ENCODE results near the gene PLPPR1. TPM values are rescaled to one million over a fixed set of nuclear protein-coding genes. Genes with fewer than 3 reads are reported as not detected.
"Not testable (repeated sequence)": the region's sequence is repeated elsewhere in the genome, so short reads cannot be mapped to it uniquely, and the experiment has no call there.

The PLPPR1 gene
- 2.9 TPM for total RNA-seq (ENCODE audit: insufficient read depth, low replicate concordance)

DNA sequence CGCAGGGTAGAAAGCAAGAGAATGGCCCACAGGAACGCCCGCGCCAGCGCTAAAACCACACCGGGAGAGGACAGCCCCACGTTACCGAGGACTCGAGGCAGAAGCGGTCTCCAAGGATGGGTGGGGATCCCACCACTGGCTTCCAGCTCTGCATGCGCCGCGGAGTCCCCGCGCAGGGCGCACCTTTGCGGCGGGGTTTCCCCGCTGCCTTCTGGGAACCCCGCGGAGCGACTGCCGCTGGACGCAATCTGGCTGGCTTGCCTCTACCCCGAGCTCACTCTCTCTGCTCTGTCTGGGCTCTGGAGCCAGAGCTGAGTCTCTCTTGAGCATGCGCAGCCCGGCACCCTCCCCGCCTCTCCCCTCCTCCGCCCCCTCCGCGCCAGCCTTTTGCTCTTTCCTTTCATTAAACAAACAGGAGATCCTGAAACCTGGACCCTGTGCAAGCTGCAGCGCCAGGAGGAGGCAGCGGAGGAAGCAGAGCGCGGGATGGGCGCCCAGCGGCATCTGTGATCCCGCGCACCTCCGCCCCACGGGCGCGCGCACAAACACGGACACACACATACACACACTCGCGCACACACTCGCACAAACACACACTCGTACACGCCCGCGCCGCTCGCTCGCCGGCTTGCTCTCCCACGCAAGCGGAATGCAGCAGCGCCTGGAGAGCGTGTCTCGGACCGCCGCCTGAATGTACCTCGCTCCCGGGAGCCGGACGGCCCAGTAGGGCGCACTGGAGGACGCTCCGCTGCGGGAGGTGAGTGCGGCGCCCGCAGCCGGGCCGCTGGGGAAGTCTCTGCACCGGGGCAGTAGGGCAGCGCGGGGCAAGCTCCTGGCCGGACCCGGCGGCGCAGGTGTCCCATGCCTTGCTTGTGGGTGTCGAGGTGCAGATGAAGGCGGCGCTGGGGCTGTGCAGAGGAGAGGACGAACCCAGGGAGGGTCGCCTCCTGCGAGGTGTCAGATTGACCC is at the start of gene PLPPR1:
TSS of gene PLPPR1 (plus strand) at position 382 of the 969 bp plus-strand sequence.
- peak; percentile 75 for DNase-seq (ENCODE audit: low spot score)

DNA sequence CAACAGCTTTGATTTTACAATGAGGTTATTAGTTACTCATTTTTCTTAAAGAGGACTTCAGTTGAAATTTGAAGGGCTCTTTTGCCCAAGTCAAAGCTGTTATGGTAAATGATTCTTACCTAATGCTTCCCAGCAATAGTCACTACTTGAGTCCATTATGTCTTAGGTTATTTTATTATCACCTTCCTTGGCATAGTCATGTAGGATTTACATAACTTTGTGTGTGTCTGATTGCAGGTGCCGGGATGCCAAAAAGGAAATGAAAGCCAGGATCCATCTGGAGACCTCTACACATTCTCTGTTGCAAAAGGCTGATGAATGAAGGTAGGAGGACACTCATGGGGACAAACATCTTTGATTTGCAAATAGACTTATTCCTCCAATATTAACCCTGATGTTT is 38.8 kb upstream of the PLPPR1 start:
- no peak for DNase-seq (ENCODE audit: low spot score)

DNA sequence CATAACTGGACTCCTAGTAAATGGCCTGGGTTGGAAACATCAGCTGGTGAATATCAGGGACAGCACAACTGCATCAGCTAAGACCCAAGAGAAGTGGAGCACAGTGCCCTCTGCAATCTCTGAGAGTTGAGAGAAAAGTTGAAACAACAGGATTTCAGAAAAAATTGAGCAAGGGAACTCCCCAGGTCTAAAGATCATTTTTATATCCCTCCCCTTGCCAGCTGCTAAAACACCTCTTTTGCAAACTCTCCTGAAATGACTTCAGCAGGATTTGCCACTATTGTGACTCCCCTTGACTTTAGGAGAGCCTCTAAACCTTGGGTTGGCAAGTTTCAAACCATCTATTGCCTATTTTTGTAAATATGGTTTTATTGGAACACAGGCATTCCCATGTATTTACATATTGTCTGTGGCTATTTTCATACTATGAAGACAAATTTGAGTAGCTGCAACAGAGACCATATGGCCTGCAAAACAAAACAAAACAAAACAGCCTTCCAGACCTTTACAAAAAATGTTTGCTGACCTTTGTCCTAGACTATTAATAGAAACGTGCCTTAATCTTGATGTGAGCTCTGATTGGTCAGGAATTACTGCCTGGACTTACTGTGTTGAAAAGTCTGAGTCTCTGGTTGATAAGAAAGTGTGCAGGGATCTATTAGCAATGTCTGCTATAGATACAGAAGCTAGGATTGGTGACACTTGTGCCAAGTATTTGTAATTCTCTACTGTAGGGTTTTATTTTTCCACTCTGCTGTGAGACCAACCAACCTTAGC is 37.7 kb upstream of the PLPPR1 start:
- DNase-seq (ENCODE audit: low spot score) = no peak

DNA sequence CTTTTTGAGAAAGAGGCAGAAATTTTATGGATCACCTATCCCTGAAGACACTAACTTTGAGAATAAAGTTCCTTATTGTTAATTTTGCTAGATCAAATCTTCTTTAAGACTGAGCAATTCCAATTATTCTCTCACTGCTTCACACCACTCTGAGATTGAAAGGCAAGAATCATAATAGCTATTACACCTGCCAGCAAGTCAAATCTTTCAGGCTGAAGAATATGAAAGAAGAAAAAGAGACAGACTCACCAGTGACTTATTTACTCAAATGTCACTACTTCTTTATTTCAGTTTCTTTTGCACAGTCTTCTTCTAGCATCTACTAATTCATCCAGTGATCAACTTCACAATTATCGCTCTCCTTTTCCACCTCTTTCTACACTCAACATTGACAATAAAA is 35.9 kb upstream of the PLPPR1 start:
- DNase-seq (ENCODE audit: low spot score) = no peak

DNA sequence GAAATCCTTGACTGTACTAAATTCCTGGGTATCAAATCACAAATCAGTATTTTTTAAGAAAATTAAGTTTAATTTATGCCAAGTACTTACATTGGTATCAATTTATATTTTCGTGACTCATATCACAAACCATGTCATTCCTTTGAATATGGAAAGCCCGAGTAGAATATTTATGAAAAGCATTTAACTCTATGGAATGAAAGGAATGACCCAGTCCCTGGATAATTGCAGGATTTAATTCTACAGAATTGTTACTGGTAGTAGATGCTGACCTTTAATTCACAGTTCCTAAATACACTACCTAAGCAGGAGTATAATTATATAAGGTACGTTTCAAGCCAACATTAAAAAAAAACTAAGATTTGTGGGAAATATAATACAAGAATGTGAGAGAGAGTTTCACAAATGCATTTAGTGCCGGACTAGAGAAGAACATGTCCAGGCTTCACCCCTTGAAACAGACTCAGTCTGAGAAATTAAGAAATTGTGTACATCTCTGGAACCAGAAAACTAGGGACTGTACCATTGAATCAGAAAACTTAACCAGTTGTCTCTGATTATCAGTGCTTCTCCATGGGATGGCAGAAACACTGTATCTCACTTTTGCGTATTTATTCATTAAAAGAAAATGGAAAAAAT is 28.5 kb upstream of the PLPPR1 start:
- no peak for DNase-seq (ENCODE audit: low spot score)

DNA sequence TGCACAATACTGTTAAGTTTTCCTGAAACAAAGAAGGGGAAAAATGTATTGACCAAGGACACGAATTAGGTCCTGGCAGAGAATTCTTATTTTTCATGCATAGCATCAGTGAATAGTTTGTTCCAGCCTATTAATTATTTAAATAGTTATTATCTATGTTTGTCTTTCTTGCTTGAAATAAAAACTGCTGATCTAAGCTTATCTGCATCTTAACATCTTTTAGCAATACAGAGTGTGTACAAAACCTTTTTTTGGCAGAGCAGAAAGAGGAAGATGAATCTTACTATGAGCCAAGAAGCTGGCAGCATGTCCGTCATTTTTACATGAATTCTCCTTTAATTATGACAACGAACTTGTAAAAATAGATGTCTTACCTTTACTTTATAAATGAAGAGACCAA is 23.3 kb upstream of the PLPPR1 start:
- no peak for DNase-seq (ENCODE audit: low spot score)

DNA sequence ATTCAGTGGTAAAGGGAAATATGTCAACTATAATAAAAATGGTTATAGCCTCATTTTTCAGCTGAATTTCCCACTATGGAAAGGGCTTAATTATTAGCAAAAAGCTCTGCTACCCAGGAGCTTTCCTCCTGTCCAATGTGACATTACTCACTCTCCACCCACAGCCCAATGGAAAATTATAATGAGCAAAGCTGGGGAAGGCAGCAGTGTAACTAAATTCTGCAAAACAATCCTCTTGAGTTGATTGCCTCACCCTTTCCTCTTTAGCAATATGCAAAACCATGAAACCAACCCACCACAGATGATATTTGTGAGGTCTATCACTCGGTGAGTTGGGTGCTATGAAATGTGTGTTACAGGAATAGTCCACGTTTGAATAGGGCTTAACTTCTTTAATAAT is 14.0 kb upstream of the PLPPR1 start:
- no peak for DNase-seq (ENCODE audit: low spot score)

DNA sequence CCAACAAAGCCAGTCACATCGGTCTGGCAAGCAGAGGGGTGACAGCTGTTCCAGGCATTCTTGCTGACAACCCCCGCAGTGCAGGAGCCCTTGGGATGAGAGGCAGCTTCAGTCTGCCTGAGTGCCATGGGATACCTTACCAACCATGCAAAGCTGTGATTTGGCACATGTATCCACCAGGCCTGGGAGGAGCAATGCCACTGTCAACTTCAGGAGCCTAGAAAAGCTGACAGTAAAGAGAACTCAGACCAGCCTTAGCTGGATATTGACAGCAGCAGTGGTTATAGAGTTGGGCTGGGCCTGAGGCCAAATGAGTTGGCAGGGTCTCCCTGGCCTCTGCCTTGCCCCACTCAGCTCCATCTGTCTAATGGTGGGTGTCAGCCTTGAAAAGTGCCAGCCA is 10.1 kb upstream of the PLPPR1 start:
- no peak for DNase-seq (ENCODE audit: low spot score)

DNA sequence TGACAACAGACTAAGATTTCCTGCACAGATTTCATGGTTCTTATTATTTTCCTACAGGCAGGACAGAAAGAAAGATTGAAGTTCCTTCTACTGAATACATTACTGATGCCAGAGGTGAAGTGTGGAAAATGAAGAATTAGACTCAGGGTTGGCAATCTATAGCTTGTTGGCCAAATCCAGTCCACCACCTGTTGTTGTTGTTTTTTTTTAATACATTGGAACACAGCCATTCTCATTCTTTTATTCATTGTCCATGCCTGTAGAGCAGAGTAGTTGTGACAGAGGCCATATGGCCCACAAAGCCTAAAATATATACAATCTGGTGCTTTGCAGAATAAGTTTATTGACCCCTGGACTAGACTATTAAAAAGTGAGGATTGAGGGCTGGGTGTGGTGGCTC is 5.8 kb upstream of the PLPPR1 start:
- DNase-seq (ENCODE audit: low spot score) = no peak

DNA sequence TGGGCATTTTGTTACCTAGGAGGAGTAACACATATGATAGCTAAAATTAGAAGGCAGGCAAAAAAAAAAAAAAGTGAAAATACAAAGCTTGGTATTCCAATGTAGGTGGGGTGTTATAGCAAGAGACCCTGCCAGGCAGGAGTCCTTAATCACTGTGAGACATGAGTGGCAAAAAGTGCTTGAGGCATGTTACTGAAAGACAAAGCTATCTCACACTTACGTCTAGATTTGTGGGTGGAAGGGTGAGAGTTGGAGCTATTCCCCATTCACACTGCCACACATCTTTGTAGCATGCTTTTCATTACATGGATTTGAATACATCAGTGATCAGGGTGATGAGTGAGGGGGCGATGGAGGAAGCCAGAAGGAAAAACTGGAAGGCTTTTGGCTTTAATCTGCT is 2.6 kb upstream of the PLPPR1 start:
- DNase-seq (ENCODE audit: low spot score) = no peak

DNA sequence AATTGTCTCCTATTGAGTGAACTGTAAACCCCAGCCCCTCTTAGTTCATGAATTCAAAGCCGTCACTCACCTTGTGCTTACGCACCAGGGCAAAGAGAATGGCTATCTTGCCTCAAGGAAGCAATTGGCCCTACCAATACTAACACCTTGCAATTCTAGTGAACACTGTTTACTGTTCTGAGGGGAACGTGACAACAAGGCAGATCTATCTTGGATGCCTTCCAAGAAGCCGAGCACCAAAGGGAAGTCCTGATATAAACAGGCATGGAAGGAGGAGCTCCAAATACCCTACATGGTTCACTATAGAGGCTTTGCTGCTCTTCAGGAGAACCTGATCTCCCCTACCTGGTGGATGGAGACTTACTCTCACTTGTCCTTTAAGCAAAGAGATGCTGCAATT is 1.7 kb upstream of the PLPPR1 start:
- no peak for DNase-seq (ENCODE audit: low spot score)

DNA sequence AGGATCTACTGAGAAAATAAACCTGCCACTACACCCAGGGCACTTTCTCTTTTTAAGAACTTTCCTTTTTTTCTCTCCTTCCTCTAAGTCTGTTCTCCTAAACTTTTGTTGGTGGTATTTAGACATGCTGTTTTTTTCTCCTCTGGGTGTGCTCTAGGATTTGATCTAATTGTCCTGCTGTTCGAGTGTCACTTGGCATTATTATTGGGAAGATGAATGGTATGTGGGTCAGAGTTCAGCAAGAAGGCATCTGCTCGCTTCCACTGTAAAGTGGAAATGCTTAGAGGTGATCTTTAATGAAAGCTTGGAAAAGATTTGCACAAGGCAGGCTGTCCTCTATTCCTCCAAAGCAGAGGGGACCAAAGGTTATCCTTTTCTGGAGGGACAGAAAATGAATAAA is 1.3 kb upstream of the PLPPR1 start:
- no peak for DNase-seq (ENCODE audit: low spot score)

DNA sequence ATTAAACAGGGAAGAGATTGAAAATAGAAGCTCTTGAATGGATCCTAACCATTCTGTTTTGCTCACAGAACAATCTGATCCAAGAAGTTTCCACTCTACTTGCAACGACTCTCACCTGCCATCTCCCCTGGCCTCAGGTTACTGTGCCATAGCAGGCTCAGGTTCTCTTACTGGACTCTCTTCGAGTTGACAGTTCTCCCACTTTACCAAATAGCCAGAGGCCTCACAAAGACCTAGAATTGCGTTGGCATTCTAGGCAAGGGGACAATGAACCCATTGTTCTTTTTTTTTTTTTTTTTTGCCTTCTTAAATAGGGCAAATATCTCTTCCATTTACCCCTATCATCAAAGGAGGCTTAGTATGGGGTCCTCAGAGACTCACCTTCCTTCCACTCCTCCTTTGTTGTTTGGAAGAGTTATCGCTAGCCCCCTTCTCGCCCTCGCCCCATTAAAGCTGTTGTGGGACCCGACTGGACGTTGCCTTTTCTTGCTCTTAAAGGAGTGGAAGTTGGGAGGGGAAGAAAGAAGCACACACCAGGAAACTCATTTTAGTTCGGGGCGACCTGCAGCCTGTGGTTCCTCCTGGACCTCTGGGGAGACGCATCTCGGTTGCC is 688 bp upstream of the PLPPR1 start:
- DNase-seq (ENCODE audit: low spot score) = no peak

DNA sequence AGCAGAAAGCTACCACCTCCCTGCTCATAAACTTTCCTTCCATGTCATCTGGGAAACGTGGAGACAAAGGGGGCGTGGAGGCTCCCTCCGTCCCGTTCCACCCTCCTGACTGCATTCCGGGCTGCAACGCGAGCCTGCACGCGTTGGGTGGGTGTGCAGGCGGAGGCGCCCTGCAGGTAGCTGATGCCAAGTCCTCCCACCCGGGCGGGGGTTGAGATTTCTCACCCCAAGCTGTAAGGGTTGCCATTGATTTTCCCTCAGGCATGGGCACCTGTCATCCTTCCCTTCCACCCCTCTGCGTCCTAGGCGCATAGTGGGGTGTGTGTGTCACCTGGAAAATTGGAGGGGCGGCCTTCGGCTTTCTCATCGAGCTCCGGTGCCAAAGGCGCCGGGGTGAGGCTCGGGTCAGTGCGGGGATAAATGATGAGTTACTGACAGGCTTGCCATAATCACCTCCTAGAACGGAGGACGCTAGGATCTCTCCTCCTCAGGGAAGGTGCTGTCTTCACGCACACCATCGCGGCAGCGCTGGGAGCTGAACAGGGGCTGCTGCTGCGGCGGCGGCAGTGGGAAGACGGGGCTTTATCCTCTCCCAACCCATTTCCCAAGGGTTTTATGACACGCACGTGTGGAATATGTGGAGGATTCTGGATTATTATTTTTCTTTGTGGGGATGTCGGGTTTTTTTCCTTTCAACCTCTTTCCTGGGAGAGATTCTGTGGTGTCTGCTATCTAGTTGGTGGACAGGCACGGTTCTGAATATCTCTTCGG is 973 bp downstream of the PLPPR1 start:
- no peak for DNase-seq (ENCODE audit: low spot score)

DNA sequence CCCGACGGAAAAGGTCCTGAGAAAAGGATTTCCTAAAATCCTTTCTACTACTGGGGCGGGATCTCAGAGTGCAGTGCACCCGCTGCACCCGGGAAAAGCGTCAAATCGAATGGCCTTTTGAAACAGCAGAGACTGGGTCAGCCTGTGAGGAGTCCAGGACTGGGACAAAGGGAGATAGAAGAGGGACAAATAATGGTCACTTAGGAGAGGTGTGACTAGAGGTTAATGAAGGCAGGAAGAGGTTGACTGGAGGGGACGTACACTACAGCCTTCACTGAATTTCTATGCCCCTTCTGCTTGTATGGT is 1.5 kb downstream of the PLPPR1 start:
- no peak for DNase-seq (ENCODE audit: low spot score)

DNA sequence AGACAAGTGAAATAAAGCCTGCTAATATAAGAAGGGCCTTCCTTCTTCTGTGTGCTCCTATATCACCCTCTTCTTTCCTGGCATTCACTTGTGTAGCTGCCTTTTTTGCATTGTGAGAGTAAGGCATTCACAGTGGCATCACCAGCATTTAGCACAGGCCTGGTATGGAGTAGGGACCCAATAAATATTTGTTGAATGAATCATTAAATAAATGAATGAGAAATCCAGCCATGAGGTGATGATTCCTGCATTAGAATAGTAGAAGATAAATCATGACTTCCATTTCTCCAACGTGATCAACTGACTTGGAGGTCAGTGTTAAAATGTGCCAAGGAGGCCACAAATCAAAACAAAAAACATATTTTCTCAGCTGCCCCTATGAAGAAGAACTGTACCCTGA is 3.9 kb downstream of the PLPPR1 start:
- no peak for DNase-seq (ENCODE audit: low spot score)

DNA sequence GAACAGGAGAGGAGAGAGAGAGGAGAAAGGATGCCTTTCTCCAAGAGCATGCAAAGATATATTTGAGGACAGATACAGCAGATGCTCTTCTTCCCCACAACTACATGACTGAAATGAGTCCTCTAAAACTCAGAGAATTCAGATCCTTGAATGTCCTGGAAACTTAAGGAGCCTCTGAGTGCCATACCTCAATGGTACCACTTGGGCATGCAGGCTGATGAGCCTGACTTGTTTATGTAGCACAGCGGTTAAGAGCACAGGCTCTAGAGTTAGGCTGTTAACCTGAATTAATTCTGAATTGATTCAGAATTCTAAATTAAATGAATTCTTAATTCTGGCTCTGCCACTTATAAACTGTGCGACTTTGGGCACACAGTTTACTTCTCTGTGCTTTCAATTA is 5.7 kb downstream of the PLPPR1 start:
- DNase-seq (ENCODE audit: low spot score) = no peak

DNA sequence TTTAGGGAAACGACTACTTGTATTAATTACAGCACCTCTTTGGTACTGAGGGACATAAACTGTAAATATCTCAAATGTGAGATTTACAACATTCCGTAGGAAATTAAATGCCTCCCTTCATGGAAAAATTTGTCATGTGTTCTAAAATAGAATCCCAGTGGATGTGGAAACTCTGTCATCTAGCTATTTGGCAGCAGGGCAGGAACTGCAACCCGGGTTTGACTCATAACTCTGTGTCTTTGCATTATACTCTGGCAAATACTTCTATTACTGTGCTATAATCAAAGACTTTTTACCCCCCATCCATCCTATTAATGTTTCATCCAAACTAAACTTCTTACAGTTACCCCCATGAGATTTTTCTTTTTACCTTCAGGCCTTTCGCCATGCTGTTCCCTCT is 6.6 kb downstream of the PLPPR1 start:
- DNase-seq (ENCODE audit: low spot score) = no peak

DNA sequence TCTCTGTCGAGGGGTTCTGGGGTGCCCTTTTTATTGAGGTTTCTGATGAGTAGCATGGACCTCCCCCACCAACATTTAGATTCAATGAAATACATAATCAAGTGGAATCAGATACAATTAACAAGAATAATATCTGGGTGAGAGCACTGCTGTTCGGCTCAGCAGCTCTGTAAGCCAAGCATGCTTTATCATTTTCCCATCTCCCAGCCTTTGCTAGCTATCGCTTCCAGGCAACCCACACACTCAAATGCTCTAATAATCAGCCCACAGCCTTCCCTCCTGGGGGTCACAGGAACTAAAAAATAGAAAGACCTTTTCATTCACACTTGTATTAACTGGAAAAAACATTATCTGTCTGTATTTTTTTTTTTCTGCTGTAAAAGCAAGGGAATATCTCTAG is 8.9 kb downstream of the PLPPR1 start:
- no peak for DNase-seq (ENCODE audit: low spot score)

DNA sequence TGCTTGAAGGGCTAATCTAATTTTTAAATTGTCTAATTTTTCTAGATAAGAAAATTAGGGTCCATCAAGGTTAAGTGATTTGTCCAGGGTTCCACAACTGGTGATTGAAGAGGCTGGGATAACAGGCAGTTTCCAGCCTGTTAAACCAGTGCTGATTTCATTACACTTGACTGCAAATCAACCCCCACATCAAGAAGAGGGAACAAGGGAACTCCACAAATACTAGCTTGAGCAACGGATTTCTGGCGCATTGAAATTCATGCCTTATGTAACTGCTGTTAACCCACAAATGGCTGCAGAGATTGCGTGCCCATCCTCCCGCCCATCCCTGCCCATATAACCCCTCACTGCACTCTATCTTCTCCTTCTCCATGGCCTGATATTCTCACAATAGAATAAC is 10.0 kb downstream of the PLPPR1 start:
- no peak for DNase-seq (ENCODE audit: low spot score)

DNA sequence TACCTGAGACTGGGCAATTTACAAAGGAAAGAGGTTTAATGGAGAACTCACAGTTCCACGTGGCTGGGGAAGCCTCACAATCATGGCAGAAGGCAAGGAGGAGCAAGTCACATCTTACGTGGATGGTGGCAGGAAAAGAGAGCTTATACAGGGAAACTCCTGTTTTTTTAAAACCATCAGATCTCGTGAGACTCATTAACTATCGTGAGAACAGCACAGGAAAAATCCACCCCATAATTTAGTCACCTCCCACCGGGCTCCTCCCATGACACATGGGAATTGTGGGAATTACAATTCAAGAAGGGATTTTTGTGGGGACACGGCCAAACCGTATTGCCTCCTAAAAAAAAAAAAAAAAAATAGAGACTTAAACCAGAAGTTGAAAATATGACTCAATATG is 11.1 kb downstream of the PLPPR1 start:
- DNase-seq (ENCODE audit: low spot score) = not testable (repeated sequence)
